Adrenal gland (tissue), 5 donors: ENCODE results near the gene CPVL.

ENCODE experiments used
- CTCF ChIP-seq, 6 experiments: fragments of 450-650 bp in 4 of 6; fragments of 200-600 bp in 2 of 6; sonication (generic) in 1 of 6; IDR thresholded peaks; 1 replicate in 5 of 6; 2 replicates in 1 of 6; pipeline versions ENCODE4 v1.5.1 to v1.8.0; 2016 to 2021; ENCODE audit warnings: antibody characterized with exemption in 6 of 6, mild to moderate bottlenecking in 2 of 6, moderate library complexity in 1 of 6
- POLR2A ChIP-seq, 2 donors: fragments of 450-650 bp; IDR thresholded peaks; one replicate each; pipeline ENCODE4 v1.6.1; 2017; ENCODE audit warnings: antibody characterized with exemption in 2 of 2, mild to moderate bottlenecking in 2 of 2, moderate library complexity in 1 of 2
- donor health status: DM: no; HTN: no; CAD: no.

GRCh38 chr7:29194594-29195427 lies 48.5 kb upstream of the CPVL start, which contains the start of gene CHN2:
- TF ChIP-seq CTCF (IDR thresholded peaks at IDR 0.05): no peak
- no peak for TF ChIP-seq POLR2A (IDR thresholded peaks at IDR 0.05)
